ENCODE data around the gene RPL6.

The RPL6 gene

DNA sequence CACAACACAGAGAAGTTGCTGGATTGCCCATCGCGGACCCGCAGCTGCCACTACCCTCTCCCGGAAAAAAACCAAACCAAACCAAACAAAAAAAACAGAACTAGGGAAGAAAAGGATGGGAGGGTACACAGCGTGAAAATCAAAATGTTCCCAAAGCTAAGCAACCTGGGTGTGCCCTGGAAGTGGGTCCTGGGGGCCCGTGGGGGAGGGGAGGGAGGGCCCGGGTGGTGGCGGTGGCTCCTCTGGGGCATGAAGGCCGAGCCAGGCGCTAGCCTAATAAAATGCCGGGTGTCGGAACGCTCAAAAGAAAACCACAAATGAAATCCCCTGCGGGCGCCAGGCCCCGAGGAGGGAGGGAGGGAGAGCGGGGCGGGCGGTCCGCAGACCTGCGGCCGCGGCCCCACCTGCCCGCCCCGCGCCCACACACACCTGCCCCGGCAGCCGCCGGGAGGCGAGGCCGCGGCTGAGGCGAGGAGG lies 28.0 kb downstream of the RPL6 start:
- peak overlapping the region; percentile 74 for H3K4me3 ChIP-seq (ENCODE audit: low read depth, low read length)

GRCh38 chr12:112380663-112381405 lies 28.6 kb downstream of the RPL6 start:
- peak overlapping the region; percentile 74 for H3K4me3 ChIP-seq (ENCODE audit: low read depth, low read length)

GRCh38 chr12:112375105-112375504 lies 34.3 kb downstream of the RPL6 start:
- H3K4me3 ChIP-seq (ENCODE audit: low read depth, low read length), result no peak overlapping the region

DNA sequence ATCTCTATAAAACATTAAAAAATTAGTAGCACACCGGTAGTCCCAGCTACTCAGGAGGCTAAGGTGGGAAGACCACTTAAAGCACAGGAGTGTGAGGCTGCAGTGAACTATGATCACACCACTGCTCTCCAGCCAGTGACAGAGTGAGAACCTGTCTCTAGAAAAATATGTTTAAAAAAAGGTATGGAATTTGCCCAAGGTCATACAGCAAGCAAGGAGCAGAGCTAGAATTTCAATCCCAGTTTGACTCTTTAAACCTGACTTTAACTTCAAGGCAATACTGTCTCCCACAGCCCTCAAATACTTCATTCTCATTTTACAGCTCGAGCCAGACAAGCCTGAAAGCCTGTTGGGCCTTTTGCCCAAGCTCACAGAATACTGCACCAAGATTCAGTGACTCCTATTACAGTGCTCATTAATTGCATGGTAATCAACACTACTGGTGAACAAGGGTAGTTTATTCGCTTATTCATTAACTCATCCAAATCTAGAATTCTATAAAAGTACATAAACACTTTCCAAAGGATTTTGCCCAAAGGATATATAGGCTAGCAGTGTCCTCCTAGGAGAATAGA lies 35.2 kb downstream of the RPL6 start:
- H3K4me3 ChIP-seq (ENCODE audit: low read depth, low read length), result no peak overlapping the region

DNA sequence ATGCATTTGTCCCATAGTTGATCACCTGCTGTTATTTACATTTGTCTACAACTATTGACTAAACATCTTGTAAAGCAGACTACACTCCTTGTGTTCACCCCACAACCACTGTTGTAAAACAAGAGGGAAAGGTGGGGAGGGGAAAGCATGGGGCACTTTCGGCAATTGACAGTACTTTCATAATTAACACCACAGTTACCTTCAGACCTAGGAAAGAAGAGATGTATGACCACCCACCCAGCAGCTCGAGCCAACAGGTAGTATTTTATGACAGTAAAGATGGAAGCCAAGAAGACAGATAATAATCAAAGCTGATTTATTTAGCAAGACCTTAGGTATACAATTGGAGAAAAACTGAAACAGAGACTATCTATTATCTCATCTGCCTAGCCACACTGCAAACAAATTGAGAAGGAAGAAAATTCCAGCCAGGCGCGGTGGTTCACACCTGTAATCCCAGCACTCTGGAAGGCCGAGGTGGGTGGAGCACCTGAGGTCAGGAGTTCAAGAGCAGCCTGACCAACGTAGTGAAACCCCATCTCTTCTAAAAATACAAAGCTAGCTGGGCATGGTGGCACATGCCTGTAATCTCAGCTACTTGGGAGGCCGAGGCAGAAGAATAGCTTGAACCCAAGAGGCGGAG lies 38.4 kb downstream of the RPL6 start:
- no peak overlapping the region for H3K4me3 ChIP-seq (ENCODE audit: low read depth, low read length)

DNA sequence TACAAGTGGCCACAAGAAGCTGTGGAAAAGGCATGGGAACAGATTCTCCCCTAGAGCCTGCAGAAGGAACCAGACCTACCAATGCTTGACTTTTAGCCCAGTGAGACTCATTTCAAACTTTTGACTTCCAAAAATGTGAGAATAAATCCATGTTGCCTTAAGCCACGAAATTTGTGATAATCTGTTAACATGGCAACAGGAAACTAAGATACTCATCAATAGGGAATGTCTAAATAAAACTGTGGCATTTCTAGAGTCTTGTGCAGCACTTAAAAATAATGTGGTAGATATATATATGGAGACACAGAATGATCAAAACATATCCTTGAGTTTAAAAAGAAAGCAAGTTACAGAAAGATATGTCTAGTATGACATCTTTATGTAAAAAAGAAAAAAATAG lies 39.2 kb downstream of the RPL6 start:
- no peak overlapping the region for H3K4me3 ChIP-seq (ENCODE audit: low read depth, low read length)

GRCh38 chr12:112368856-112369255 lies 40.5 kb downstream of the RPL6 start:
- no peak overlapping the region for H3K4me3 ChIP-seq (ENCODE audit: low read depth, low read length)

DNA sequence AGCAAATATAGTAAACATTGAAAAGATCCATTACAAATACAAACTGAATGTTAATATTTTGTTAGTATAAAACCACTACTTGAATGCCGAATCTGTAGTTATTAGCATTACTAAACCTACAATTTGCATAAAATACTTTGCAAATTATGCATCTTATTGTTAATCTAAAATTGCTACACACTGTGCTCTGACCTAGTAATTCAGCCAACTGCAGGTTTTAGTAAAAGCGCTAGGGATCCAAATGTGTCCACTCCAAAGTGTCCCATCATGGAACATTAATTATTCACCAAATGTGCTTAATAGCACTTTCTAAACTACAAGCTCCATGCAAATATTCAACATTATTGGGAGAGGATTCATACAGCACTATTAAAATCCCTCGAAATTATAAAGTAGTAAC lies 41.4 kb downstream of the RPL6 start:
- H3K4me3 ChIP-seq (ENCODE audit: low read depth, low read length), result no peak overlapping the region

GRCh38 chr12:112362310-112362709 lies 47.1 kb downstream of the RPL6 start:
- H3K4me3 ChIP-seq (ENCODE audit: low read depth, low read length), result no peak overlapping the region

DNA sequence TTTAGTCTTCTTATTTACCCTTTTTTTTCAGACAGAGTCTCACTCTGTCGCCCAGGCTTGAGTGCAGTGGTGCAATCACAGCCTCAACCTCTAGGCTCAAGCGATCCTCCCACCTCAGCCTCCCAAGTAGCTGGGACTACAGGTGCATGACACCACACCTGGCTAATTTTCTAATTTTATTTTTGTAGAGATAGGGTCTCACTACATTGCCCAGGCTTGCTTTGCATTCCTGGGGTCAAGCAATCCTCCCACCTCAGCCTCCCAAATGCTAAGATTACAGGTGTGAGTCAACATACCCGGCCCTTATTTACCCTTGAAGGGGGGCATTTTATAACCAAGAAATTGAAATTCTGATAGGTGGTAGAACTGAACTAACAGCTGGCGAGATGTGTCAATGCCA lies 48.1 kb downstream of the RPL6 start:
- no peak overlapping the region for H3K4me3 ChIP-seq (ENCODE audit: low read depth, low read length)

DNA sequence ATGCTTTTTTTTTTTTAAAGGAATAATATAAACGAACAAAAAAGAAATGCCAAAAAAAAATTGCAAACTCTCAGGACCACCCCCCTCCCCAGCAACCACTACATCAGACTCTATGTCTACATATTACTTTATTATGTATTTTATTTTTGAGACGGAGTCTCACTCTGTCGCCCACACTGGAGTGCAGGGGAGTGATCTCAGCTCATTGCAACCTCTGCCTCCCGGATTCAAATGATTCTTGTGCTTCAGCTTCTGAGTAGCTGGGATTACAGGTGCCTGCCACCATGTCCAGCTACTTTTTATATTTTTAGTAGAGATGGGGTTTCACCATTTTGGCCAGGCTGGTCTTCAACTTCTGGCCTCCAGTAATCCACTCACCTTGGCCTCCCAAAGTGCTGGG lies 50.1 kb downstream of the RPL6 start:
- no peak overlapping the region for H3K4me3 ChIP-seq (ENCODE audit: low read depth, low read length)

DNA sequence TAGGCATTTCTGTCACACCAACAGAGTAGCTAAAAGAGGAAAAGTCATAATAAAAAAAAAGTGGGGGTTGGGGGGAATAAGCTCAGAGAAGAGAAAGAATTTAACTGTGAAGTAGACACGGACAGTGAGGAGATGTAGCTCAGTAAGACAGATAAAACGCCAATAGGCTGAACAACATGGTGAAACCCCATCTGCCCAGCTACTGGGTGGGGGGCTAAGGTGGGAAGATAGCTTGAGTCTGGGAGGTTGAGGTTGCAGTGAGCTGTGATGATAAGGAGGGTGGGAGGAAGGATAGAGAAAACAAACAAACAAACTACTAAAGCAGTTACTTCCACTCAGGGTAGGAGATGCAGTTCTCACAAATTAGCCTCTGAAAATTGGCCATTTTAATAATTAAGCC lies 52.2 kb downstream of the RPL6 start:
- no peak overlapping the region for H3K4me3 ChIP-seq (ENCODE audit: low read depth, low read length)
